Breast epithelium (tissue), 4 donors: ENCODE data around the gene CHD9. TPM values are rescaled to one million over a fixed set of nuclear protein-coding genes. Genes with fewer than 3 reads are reported as not detected.

Source experiments
- DNase-seq, 2 donors: peaks; one replicate each; pipeline ENCODE4 v3.0.0-alpha.2; 2019; ENCODE audit warnings: low spot score in 2 of 2
- H3K27ac ChIP-seq, 2 donors: fragments of 200-600 bp; sonication (generic) in 1 of 2; one replicate each; pipeline ENCODE4 v1.5.1; 2016 to 2019; ENCODE audit warnings: mild to moderate bottlenecking in 1 of 2
- H3K27me3 ChIP-seq, 2 donors: fragments of 200-600 bp; sonication (generic) in 1 of 2; one replicate each; pipeline versions ENCODE4 v1.5.1 to v1.6.0; 2017 to 2019; ENCODE audit warnings: control low read depth in 1 of 2, mild to moderate bottlenecking in 1 of 2
- H3K36me3 ChIP-seq: fragments of 200-600 bp; one replicate; pipeline ENCODE4 v1.5.1; 2019
- H3K4me1 ChIP-seq, 2 donors: fragments of 200-600 bp; sonication (generic); one replicate each; pipeline ENCODE4 v1.5.1; 2016 to 2019; ENCODE audit warnings: control low read depth in 1 of 2
- H3K4me3 ChIP-seq, 3 donors: fragments of 200-600 bp; sonication (generic); 1 replicate in 2 of 3; 2 replicates in 1 of 3; pipeline ENCODE4 v1.5.1; 2016 to 2019; ENCODE audit warnings: mild to moderate bottlenecking in 3 of 3, moderate library complexity in 2 of 3
- H3K9me3 ChIP-seq, 2 donors: fragments of 200-600 bp; sonication (generic) in 1 of 2; one replicate each; pipeline ENCODE4 v1.5.1; 2016 to 2019; ENCODE audit warnings: control low read depth in 1 of 2
- CTCF ChIP-seq, 3 donors: fragments of 450-650 bp; IDR thresholded peaks; one replicate each; pipeline ENCODE4 v1.5.1; 2016 to 2017; ENCODE audit warnings: antibody characterized with exemption in 3 of 3, mild to moderate bottlenecking in 3 of 3, moderate library complexity in 3 of 3
- POLR2A ChIP-seq: fragments of 450-650 bp; IDR thresholded peaks from one replicate; pipeline ENCODE4 v1.6.1; 2016; ENCODE audit warnings: antibody characterized with exemption, mild to moderate bottlenecking, moderate library complexity
- POLR2AphosphoS5 ChIP-seq, 3 donors: sonication (generic); formaldehyde crosslinking; IDR thresholded peaks; one replicate each; pipeline ENCODE4 v1.6.1; 2017; ENCODE audit warnings: antibody characterized with exemption in 3 of 3
- intact Hi-C: fragments of 100-400 bp; cut with DNase I; formaldehyde crosslinking; loops from one replicate; pipeline ENCODE4 v1.15.1; 2023; ENCODE audit warnings: low total_unique reads
- total RNA-seq, 3 donors: library from RNA; depleted of rRNA; stranded (reverse); fragments of >200 nt; gene quantifications; one replicate each; pipeline ENCODE4 v1.1.0, GENCODE V29; 2016

CHD9 gene
- total RNA-seq, 3 donors from 2014 or later = 93.8 to 160 (median 158) TPM

GRCh38 chr16:53282328-53282727 is 227.5 kb downstream of the CHD9 start:
- no peaks in the 10 kb centered on the region for H3K4me1 ChIP-seq
- no peaks in the 10 kb centered on the region for H3K9me3 ChIP-seq
- no peak overlapping the region for H3K4me3 ChIP-seq
- no peak for DNase-seq
- H3K36me3 ChIP-seq = no peaks in the 10 kb centered on the region
- TF ChIP-seq CTCF (IDR thresholded peaks at IDR 0.05) (no peak), POLR2A (no peak), POLR2AphosphoS5 (IDR thresholded peaks at IDR 0.05) (no peak)
- no peaks in the 10 kb centered on the region for H3K27me3 ChIP-seq
- no peak overlapping the region for H3K27ac ChIP-seq
- intact Hi-C loops = no loop called here

DNA sequence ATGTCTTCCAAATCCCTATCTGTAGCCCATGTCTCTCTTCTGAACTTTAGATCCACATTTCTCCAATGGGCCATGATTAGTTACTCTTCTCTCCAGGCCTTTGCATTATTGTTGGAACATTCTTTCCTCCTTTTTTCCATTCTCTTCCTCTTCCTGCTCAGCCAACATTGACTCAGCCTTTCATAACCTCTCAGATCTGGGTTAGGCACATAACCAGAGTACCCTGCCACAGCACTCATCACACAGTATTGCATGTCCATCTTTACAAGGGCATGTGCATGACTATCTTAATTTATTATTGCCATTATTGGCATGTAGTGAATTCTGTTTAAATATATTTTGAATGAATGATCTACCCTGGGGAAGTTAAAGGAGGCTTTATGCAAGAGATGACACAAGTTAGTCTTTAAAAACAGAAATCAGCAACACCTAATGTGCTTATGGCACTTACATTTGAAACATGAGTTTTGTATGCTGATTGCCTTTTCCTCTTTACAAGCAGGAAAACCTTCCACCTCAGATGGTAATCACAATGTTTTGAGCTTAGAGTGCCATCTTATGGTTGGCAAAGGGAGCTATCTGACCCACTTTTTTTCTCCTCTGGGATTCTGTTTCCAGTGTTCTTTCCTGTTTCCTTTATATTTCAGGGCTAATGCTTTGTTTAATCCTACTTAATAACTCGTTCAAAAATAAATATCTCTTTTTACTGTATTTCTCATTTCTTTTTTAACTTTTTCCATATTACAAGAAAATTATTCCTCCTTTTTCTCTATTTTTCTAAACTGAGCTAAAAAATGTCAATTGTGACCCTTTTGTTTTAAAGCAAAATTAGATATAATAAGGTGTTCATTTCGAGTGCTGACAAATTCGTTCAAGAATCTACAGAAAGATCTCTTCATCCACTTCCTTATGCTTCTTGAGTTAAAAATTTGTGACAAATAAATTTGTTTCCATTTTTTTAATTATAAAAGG is 228.5 kb downstream of the CHD9 start:
- no peak overlapping the region for H3K4me3 ChIP-seq
- H3K27me3 ChIP-seq = no peaks in the 10 kb centered on the region
- no peak for DNase-seq
- H3K27ac ChIP-seq = no peak overlapping the region
- no peaks in the 10 kb centered on the region for H3K36me3 ChIP-seq
- no peaks in the 10 kb centered on the region for H3K4me1 ChIP-seq
- TF ChIP-seq CTCF (IDR thresholded peaks at IDR 0.05) = peak in 2 of 3 donors; percentile 23 to 56
- TF ChIP-seq POLR2A = no peak
- intact Hi-C loops = no loop called here
- H3K9me3 ChIP-seq = no peaks in the 10 kb centered on the region

GRCh38 chr16:53285236-53285635 is 230.4 kb downstream of the CHD9 start:
- intact Hi-C loops = no loop called here
- no peak for TF ChIP-seq POLR2AphosphoS5 (IDR thresholded peaks at IDR 0.05)
- Histone ChIP-seq H3K4me3 (no peak overlapping the region), H3K36me3 (no peaks in the 10 kb centered on the region), H3K27me3 (no peaks in the 10 kb centered on the region), H3K27ac (no peak overlapping the region), H3K9me3 (no peaks in the 10 kb centered on the region), H3K4me1 (no peaks in the 10 kb centered on the region)
- no peak for DNase-seq

DNA sequence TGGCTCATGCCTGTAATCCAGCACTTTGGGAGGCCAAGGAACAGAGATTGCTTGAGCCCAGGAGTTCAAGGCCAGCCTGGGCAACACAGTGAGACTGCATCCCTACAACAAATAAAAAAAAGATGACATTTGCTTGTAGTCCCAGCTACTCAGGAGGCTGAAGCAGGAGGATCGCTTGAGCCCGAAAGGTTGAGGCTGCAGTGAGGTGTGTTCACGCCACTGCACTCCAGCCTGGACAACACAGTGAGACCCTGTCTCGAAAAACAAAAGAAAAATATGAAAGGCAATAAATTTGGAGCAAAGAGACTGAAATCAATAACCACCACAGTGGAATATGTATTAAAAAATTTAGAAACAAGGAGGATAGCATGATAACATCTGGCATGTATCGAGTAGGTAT is 235.7 kb downstream of the CHD9 start:
- Histone ChIP-seq H3K36me3 (no peaks in the 10 kb centered on the region), H3K27ac (no peak overlapping the region), H3K27me3 (no peaks in the 10 kb centered on the region), H3K4me3 (no peak overlapping the region), H3K4me1 (no peaks in the 10 kb centered on the region), H3K9me3 (no peaks in the 10 kb centered on the region)
- intact Hi-C loops = no loop called here
- TF ChIP-seq POLR2A (no peak), POLR2AphosphoS5 (IDR thresholded peaks at IDR 0.05) (no peak), CTCF (IDR thresholded peaks at IDR 0.05) (no peak)
- no peak for DNase-seq

DNA sequence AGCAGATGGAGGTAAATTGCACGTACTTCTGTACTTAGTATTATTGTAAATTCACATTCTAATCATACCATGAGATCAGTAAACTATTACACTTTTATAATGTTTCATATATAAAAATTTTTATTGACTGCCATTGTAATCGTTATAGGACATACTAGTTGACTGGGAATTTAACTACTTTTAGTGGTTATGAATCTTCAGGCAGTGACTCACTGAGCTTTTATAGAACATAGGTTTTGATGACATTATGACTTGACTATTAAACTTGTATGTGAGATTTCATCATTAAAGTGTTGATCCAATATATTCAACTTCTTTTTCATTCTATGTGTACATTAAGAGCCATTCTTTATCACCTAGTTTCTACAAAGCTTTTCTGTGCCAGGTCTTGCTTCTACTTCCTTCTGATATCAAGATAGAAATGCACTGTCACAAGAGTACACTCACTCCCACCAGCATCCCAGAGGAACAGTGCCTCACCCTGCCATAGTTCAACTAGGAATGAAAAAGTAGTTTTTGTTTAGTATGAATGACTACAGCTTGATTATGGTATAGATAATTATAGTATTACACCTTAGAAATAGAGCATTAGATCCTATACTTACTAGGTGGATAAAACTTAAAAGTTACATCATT is 237.1 kb downstream of the CHD9 start:
- intact Hi-C loops = no loop called here
- Histone ChIP-seq H3K4me1 (no peaks in the 10 kb centered on the region), H3K4me3 (no peak overlapping the region), H3K36me3 (no peaks in the 10 kb centered on the region), H3K27me3 (no peaks in the 10 kb centered on the region), H3K27ac (no peak overlapping the region), H3K9me3 (no peaks in the 10 kb centered on the region)
- no peak for DNase-seq
- TF ChIP-seq POLR2A (no peak), POLR2AphosphoS5 (IDR thresholded peaks at IDR 0.05) (no peak), CTCF (IDR thresholded peaks at IDR 0.05) (no peak)
